NT2/D1 (cell line): Measurements from ENCODE around the gene ANO9.
"Not testable (repeated sequence)": the region's sequence is repeated elsewhere in the genome, so short reads cannot be mapped to it uniquely, and the experiment has no call there.

Source experiments
- YY1 ChIP-seq: IDR thresholded peaks from 2 replicates; pipeline ENCODE4 v1.6.1; 2011; ENCODE audit not compliant: insufficient read length, insufficient read depth
- ZNF274 ChIP-seq: IDR thresholded peaks from 2 replicates; pipeline ENCODE4 v1.6.1; 2011; ENCODE audit warnings: mild to moderate bottlenecking, low read depth, low read length

GRCh38 chr11:424766-425165, 17.0 kb downstream of the ANO9 start:
- TF ChIP-seq ZNF274, YY1: not testable (repeated sequence)
